Central memory CD8-positive, alpha-beta T cell (primary cell): ENCODE results near the gene RDX.
"Not testable (repeated sequence)": the region's sequence is repeated elsewhere in the genome, so short reads cannot be mapped to it uniquely, and the experiment has no call there.

Source experiments
- ATAC-seq: fragments of 150-1000 bp; cut with Tn5 transposase; replicated peaks from 2 replicates; pipeline ENCODE4 v1.10.0; 2022; ENCODE audit warnings: mild to moderate bottlenecking, moderate FRiP score, moderate number of reproducible peaks; ENCODE audit not compliant: poor library complexity, severe bottlenecking; ENCODE audit errors: extremely low read depth
- DNase-seq, 2 donors: peaks; one replicate each; pipeline ENCODE4 v3.0.0; 2021; ENCODE audit warnings: low spot score in 2 of 2
- H3K27ac Mint-ChIP-seq: one replicate; pipeline ENCODE4 v1.8.0; 2022; ENCODE audit warnings: low read depth, mild to moderate bottlenecking, moderate library complexity, mixed read lengths
- H3K27me3 Mint-ChIP-seq: one replicate; pipeline ENCODE4 v1.8.0; 2022; ENCODE audit warnings: mixed read lengths
- H3K36me3 Mint-ChIP-seq: one replicate; pipeline ENCODE4 v1.8.0; 2022; ENCODE audit warnings: mild to moderate bottlenecking, moderate library complexity, mixed read lengths; ENCODE audit not compliant: insufficient read depth
- H3K4me1 Mint-ChIP-seq: one replicate; pipeline ENCODE4 v1.8.0; 2022; ENCODE audit warnings: mixed read lengths
- H3K4me3 Mint-ChIP-seq: one replicate; pipeline ENCODE4 v1.8.0; 2022; ENCODE audit warnings: mild to moderate bottlenecking, moderate library complexity, mixed read lengths
- H3K9me3 Mint-ChIP-seq: one replicate; pipeline ENCODE4 v1.8.0; 2022; ENCODE audit warnings: mixed read lengths

RDX gene

DNA sequence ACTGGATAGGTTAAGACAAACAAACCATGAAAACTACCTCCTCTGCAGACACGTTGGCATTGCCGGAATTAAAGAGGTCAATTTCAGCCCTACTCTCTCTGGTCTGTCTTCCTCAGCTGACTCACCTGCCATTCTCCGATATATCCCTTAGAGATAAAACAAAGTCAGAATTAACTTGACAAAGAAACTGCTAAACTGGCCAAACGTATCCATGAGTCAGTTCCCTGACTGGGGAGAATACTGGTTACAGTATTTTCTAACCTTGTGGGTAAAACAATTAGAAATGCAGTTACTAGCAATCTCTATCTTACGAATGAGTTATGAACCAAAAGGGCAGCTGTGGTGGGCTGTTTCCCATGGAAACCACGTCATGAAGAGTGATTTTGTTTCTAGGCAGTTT lies 96.2 kb downstream of the RDX start:
- no peak overlapping the region for H3K4me3 Mint-ChIP-seq
- DNase-seq (no peak), ATAC-seq (no peak)
- H3K36me3 Mint-ChIP-seq = no peaks in the 10 kb centered on the region
- no peaks in the 10 kb centered on the region for H3K9me3 Mint-ChIP-seq
- H3K27me3 Mint-ChIP-seq = no peaks in the 10 kb centered on the region
- H3K27ac Mint-ChIP-seq = no peak overlapping the region
- H3K4me1 Mint-ChIP-seq = no peaks in the 10 kb centered on the region

DNA sequence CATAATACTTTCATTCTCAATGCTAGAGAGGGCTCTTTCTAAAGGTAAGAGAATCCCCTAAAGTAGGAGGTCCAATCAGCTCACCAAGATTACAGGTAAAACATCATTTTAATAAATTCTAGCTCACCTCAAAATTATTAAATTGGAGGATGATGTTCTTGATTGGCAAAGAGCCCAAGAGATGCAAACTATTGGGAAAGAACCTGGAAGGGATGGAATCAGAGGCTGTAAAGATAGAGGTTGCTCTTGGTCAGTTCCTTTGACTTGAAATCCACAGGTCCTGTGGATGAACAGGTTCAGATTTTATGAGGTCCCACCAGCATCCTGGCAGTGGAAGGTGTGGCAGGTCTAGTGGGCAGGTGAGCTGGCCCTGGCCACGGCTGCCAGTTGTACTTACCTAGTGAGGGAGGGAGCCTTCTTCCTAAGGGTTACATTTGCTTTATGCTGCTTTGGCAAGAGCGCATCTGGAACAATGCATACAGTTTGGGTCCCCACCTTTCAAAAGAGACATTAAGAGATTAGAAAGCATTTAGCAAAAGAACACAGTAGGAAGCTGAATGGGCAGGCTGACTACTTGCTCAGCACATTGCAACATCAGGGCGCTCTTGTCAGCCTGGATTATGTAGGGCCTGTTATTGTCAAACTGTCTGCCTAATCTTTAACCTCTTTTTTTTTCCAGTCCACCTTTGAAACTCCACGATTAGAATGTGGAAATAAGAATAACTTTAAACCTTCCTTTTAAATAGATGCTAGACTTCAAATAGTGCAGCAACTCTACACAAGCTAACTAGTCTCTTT lies 97.0 kb downstream of the RDX start:
- no peak overlapping the region for H3K27ac Mint-ChIP-seq
- no peaks in the 10 kb centered on the region for H3K27me3 Mint-ChIP-seq
- H3K36me3 Mint-ChIP-seq = no peaks in the 10 kb centered on the region
- DNase-seq (no peak), ATAC-seq (no peak)
- H3K4me3 Mint-ChIP-seq = no peak overlapping the region
- no peaks in the 10 kb centered on the region for H3K9me3 Mint-ChIP-seq
- H3K4me1 Mint-ChIP-seq = no peaks in the 10 kb centered on the region

DNA sequence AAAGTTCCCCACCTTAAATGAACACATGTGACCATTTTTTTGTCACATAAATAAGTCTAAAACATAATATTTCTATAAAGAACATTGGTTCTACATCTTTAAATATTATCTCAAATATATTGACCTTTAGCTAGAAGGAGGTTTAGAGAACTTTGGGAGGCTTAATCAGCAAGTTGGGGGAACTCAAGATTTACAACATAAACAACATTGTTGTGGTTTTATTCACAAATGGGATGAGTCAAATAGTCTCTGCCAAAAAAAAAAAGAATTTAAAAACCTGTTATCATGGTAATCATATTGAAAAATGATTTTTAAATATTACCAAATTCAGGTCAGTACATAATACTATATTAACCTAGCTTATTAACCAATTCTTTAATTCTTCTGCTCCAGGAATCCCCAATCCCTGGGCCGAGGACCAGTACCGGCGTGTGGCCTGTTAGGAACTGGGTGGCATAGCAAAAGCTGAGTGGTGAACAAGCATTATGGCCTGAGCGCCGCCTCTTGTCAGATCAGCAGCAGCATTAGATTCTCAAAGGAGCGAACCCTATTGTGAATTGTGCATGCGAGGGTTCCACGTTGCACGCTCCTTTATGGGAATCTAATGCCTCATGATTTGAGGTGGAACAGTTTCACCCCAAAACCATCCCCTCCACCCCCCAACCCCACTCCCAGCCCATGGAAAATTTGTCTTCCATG lies 98.2 kb downstream of the RDX start:
- H3K36me3 Mint-ChIP-seq = no peaks in the 10 kb centered on the region
- no peak for ATAC-seq
- DNase-seq = no peak
- no peaks in the 10 kb centered on the region for H3K9me3 Mint-ChIP-seq
- no peak overlapping the region for H3K27ac Mint-ChIP-seq
- H3K27me3 Mint-ChIP-seq = no peaks in the 10 kb centered on the region
- H3K4me3 Mint-ChIP-seq = no peak overlapping the region
- H3K4me1 Mint-ChIP-seq = no peaks in the 10 kb centered on the region

DNA sequence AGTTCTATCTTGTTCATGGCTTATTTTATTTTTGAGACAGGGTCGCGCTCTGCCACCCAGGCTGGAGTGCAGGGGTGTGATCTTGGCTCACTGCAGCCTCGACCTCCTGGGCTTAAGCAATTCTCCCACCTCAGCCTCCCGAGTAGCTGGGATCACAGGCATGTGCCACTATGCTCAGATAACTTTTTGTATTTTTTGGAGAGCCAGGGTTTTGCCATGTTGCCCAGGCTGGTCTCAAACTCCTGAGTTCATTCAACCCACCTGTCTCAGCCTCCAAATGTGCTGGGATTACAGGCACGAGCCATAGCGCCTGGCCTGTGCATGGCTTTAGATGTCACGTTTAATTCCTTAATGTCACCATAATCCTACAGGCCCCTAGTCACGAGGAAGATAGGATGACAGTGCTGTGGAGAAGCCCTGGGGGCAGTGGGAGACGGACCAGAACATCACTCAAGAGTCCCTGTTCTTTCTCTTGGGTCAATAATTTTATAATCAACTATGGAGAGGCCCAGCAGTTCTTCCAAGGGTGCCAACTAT lies 99.5 kb downstream of the RDX start:
- Mint-ChIP-seq H3K27ac (no peak overlapping the region), H3K4me1 (peaks cover 12% of the 10 kb centered on the region), H3K9me3 (no peaks in the 10 kb centered on the region), H3K36me3 (no peaks in the 10 kb centered on the region), H3K27me3 (no peaks in the 10 kb centered on the region), H3K4me3 (no peak overlapping the region)
- DNase-seq (no peak), ATAC-seq (no peak)

DNA sequence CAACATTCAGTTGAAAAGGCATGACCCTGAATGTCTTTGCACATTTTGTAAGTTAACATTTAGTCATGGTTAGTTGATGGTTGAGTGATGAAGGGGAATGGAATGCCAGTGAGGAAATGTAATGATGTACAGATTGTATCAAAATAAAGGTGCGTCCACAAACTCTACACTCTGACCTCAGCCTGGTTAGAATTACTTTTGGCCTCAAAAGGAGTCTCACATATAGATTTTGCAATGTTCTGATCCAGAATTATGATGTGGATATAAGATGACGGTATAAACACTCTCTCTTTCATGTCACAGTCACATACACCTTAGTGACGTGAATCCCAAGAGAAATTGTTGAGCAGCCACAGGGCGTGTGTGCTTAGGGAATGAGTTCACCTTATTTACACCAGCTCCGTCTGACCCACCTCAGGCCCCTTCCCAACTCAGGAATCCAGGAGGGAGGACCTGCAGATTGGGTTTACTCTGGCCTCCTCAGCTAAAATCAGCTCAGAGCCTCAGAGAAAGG lies 100.1 kb downstream of the RDX start:
- DNase-seq (no peak), ATAC-seq (no peak)
- Mint-ChIP-seq H3K27me3 (no peaks in the 10 kb centered on the region), H3K4me3 (no peak overlapping the region), H3K27ac (no peak overlapping the region), H3K9me3 (no peaks in the 10 kb centered on the region), H3K4me1 (peaks cover 14% of the 10 kb centered on the region), H3K36me3 (no peaks in the 10 kb centered on the region)

DNA sequence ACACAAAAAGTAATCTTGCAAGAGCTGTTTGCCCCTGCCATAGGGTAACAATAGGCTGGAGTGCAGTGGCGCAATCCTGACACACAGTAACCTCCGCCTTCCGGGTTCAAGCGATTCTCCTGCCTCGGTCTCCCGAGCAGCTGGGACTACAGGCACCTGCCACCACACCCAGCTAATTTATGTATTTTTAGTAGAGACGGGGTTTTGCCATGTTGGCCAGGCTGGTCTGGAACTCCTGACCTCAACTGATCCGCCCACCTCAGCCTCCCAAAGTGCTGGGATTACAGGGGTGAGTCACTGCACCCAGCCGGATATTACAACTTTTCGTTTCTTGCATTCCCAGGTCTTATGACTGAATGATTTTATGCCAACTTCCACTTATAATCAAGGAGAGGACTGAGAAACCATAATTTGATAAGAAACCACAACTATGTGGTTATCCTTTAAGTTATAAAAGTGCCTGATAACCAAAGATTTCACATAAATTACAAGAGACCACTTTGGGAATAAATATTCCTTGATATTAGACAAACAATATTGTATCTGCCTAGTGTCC lies 102.1 kb downstream of the RDX start:
- DNase-seq, H3K4me3 Mint-ChIP-seq, ATAC-seq: not testable (repeated sequence)

DNA sequence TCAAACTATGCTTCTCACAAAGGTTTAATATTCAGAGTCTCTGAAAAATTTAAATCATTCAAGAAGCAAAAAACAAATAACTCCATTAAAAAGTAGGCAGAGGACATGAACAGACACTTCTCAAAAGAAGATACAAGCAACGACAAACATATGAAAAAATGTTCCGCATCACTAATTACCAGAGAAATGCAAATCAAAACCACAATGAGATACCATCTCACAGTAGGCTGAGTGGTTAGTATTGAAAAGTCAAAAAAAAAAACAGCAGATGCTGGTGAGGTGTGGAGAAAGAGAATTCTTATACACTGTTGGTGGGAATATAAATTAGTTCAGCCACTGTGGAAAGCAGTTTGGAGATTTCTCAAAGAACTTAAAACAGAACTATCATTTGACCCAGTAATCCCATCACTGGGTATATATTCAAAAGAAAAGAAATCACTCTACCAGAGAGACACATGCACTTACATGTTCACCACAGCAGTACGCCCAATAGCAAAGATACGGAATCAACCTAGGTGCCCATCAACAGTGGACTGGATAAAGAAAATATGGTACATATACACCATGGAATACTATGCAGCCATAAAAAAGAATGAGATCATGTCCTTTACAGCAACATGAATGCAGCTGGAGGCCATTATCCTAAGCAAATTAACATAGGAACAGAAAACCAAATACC lies 103.7 kb downstream of the RDX start:
- DNase-seq, H3K36me3 Mint-ChIP-seq, H3K4me3 Mint-ChIP-seq, H3K9me3 Mint-ChIP-seq, H3K27me3 Mint-ChIP-seq, H3K27ac Mint-ChIP-seq: not testable (repeated sequence)
- ATAC-seq = peak; percentile 65
- peaks cover 14% of the 10 kb centered on the region for H3K4me1 Mint-ChIP-seq

More for the DNA sequence above, 102.1 kb downstream of the RDX start:
- not testable (repeated sequence) for H3K27ac Mint-ChIP-seq, H3K27me3 Mint-ChIP-seq, H3K36me3 Mint-ChIP-seq, H3K9me3 Mint-ChIP-seq
- H3K4me1 Mint-ChIP-seq = peaks cover 14% of the 10 kb centered on the region

DNA sequence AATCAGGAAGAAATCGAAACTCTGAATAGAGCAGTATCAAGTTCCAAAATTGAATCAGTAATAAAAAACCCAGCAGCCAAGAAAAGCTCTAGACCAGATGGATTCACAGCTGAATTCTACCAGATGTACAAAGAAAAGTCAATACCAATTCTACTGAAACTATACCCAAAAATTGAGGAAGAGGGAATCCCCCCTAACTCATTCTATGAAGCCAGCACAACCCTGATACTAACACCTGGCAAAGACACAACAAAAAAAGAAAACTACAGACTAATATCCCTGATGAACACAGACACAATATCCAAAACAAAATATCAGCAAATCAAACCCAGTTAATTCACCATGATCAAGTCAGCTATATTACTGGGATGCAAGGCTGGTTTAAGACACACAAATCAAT lies 105.5 kb downstream of the RDX start:
- ATAC-seq = no peak
- Mint-ChIP-seq H3K4me1 (peaks cover 14% of the 10 kb centered on the region), H3K27me3 (peaks cover 6% of the 10 kb centered on the region), H3K27ac (no peak overlapping the region), H3K36me3 (no peaks in the 10 kb centered on the region), H3K4me3 (no peak overlapping the region), H3K9me3 (no peaks in the 10 kb centered on the region)
- DNase-seq = no peak

DNA sequence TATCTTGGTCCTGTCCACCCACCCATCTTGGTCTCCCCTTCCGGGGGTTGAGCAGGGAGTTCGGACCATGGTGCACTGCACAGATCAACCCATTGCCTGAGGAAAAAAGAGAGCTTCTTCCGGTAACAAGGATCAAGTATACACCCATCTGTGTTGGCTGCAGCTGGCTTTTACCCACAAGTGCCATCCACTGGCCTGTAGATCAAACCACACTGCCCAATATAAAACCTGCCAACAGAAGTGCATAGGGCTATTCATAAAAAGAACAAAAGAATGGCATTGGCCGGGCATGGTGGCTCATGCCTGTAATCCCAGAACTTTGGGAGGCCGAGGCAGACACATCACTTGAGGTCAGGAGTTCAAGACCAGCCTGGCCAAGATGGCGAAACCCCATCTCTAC lies 108.7 kb downstream of the RDX start:
- DNase-seq = no peak
- Mint-ChIP-seq H3K27ac (no peak overlapping the region), H3K4me1 (peaks cover 10% of the 10 kb centered on the region), H3K27me3 (peaks cover 26% of the 10 kb centered on the region), H3K9me3 (no peaks in the 10 kb centered on the region), H3K36me3 (no peaks in the 10 kb centered on the region), H3K4me3 (no peak overlapping the region)
- ATAC-seq = no peak

DNA sequence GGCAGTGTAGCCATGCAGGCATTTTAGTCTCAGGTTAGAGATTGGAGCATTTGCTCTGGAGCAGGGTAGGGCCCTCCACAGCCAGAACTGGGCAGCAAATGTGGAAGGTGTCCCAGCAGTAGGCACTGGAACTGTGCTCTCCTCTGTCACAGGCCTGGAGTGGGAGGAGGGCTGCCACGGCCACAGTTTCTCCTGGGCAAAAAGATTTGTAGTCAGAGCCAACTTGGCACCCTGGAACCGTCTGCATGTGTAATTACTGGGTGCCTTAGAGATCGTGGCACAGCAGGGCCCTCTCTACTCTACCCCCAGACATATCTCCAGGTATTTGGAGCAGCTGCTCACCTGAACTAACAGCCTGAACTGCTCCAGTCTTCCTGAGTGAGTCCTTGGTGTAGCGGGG lies 109.5 kb downstream of the RDX start:
- no peak overlapping the region for H3K27ac Mint-ChIP-seq
- ATAC-seq (no peak), DNase-seq (no peak)
- no peak overlapping the region for H3K4me3 Mint-ChIP-seq
- no peaks in the 10 kb centered on the region for H3K9me3 Mint-ChIP-seq
- peaks cover under 1% of the 10 kb centered on the region for H3K4me1 Mint-ChIP-seq
- no peaks in the 10 kb centered on the region for H3K36me3 Mint-ChIP-seq
- H3K27me3 Mint-ChIP-seq = peaks cover 26% of the 10 kb centered on the region

DNA sequence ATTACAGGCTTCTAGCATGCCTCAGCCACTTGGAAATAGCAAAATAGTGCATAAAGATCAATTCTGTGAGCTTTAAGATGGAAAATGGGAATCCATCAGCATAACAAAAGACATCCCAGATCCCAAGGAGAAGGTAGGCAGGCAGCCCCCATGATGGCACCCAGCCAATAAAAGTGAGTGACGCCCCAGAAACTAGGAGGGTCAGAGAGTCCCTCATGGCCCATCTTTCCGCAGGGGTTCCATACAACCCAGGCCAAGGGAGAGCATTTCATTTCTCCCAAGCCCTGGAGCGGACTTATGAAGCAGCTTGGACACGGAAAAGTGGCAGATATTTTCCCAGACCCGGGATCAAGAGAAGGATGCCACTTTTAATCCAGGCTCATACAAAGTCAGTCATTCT lies 110.0 kb downstream of the RDX start:
- Mint-ChIP-seq H3K27me3 (peaks cover 26% of the 10 kb centered on the region), H3K9me3 (no peaks in the 10 kb centered on the region), H3K27ac (no peak overlapping the region), H3K4me1 (no peaks in the 10 kb centered on the region), H3K36me3 (no peaks in the 10 kb centered on the region), H3K4me3 (no peak overlapping the region)
- no peak for ATAC-seq
- no peak for DNase-seq

DNA sequence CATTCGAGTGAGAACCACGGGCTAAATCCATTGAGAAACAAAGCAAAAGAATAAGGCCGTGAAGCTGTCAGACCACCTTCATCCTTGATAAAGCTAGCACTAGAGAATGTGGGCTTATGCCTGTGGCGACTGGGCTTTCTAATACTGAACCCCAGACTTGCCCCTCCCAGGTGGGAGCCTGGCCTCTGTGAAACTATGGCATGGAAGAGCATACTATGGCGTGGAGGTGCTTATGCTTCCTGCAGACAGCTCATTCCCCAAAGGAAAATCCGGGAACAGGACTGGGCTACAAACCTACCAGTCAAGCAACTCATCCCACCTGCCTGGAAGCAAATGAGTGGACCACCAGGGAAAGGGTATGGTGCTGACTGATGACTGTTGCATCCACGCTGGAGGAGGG lies 110.8 kb downstream of the RDX start:
- H3K4me1 Mint-ChIP-seq = no peaks in the 10 kb centered on the region
- no peak overlapping the region for H3K4me3 Mint-ChIP-seq
- no peaks in the 10 kb centered on the region for H3K9me3 Mint-ChIP-seq
- ATAC-seq (no peak), DNase-seq (no peak)
- H3K27me3 Mint-ChIP-seq = peaks cover 26% of the 10 kb centered on the region
- H3K27ac Mint-ChIP-seq = no peak overlapping the region
- no peaks in the 10 kb centered on the region for H3K36me3 Mint-ChIP-seq
